Heart left ventricle (tissue), 16 donors: ENCODE data around the gene LRP1B. TPM values are rescaled to one million over a fixed set of nuclear protein-coding genes. Genes with fewer than 3 reads are reported as not detected.

ENCODE experiments used
- ATAC-seq, 4 donors: fragments of 200-7000 bp; cut with Tn5 transposase; one replicate each; pipeline ENCODE4 v1.9.1; 2020 to 2022; ENCODE audit warnings: moderate library complexity in 4 of 4, mild to moderate bottlenecking in 3 of 4, moderate number of reproducible peaks in 1 of 4
- DNase-seq, 5 donors: peaks; one replicate each; pipeline ENCODE4 v3.0.0-alpha.2; 2020
- H3K27ac ChIP-seq, 12 donors: fragments of 200-600 bp; sonication (generic) in 4 of 12; one replicate each; pipeline versions ENCODE4 v1.5.0 to v1.8.0; 2016 to 2022; ENCODE audit warnings: mild to moderate bottlenecking in 2 of 12
- H3K27me3 ChIP-seq, 9 donors: fragments of 200-600 bp; sonication (generic) in 2 of 9; one replicate each; pipeline versions ENCODE4 v1.5.1 to v1.8.0; 2016 to 2022; ENCODE audit warnings: mild to moderate bottlenecking in 3 of 9
- H3K36me3 ChIP-seq, 9 donors: fragments of 200-600 bp; sonication (generic) in 2 of 9; one replicate each; pipeline versions ENCODE4 v1.5.0 to v1.8.0; 2018 to 2022; ENCODE audit warnings: mild to moderate bottlenecking in 2 of 9
- H3K4me1 ChIP-seq, 12 donors: fragments of 200-600 bp; sonication (generic) in 4 of 12; one replicate each; pipeline versions ENCODE4 v1.5.0 to v1.8.0; 2016 to 2022; ENCODE audit warnings: mild to moderate bottlenecking in 3 of 12
- H3K4me3 ChIP-seq, 12 donors: fragments of 200-600 bp; sonication (generic) in 4 of 12; one replicate each; pipeline versions ENCODE4 v1.5.0 to v1.8.0; 2017 to 2022; ENCODE audit warnings: mild to moderate bottlenecking in 9 of 12, moderate library complexity in 4 of 12
- H3K9me3 ChIP-seq, 12 donors: fragments of 200-600 bp; sonication (generic) in 4 of 12; one replicate each; pipeline versions ENCODE4 v1.5.0 to v1.8.0; 2016 to 2022; ENCODE audit warnings: mild to moderate bottlenecking in 1 of 12
- CTCF ChIP-seq, 12 donors: fragments of 200-600 bp; sonication (generic) in 4 of 12; IDR thresholded peaks; one replicate each; pipeline versions ENCODE4 v1.5.0 to v1.8.0; 2018 to 2022; ENCODE audit warnings: antibody characterized with exemption in 12 of 12, mild to moderate bottlenecking in 5 of 12
- POLR2A ChIP-seq, 2 donors: fragments of 450-650 bp; IDR thresholded peaks; one replicate each; pipeline ENCODE4 v1.6.1; 2017; ENCODE audit warnings: antibody characterized with exemption in 2 of 2, mild to moderate bottlenecking in 2 of 2, moderate library complexity in 2 of 2
- WGBS, 4 donors: extraction: QIAGEN DNeasy Blood & Tissue Kit in 2 of 4; methylation state at CpG; one replicate each; pipeline versions ENCODE4 v1.1.5 to v1.1.7; 2013 to 2018; 5-methylcytosine and 5-hydroxymethylcytosine counted together
- intact Hi-C, 10 donors: fragments of 100-400 bp; cut with DNase I; formaldehyde crosslinking; loops; one replicate each; pipeline versions ENCODE4 v1.11.1 to v1.14.2; 2022
- polyA plus RNA-seq, 2 donors: library from polyadenylated mRNA; stranded (reverse); fragments of 200-250 nt; gene quantifications; one replicate each; pipeline ENCODE4 v1.2.3, GENCODE V29; 2013
- total RNA-seq, 9 donors: library from RNA; depleted of rRNA in 2 of 9; stranded (reverse); fragments of >200 nt in 2 of 9; fragmentation: NEBNext Ultra II Directional in 3 of 9; extraction: Animal tissue kit (Norgen Biotek cat#: 25700) in 3 of 9; gene quantifications; one replicate each; pipeline versions ENCODE4 v1.1.0 to v1.2.4, GENCODE V29; 2016 to 2023
- donor health status: ischemic (EF 13 %, LVEDD 7.1; RV severe dilation, severe dysfunction).
- donor health status: healthy with polysubstance abuse.
- donor health status: DM: no; HTN: yes; CAD: no.
- donor health status: DM: no; HTN: no; CAD: no.
- donor health status: ischemic (EF 25% LVEDD 6.9; RV normal size, moderate dysfunction).
- donor health status: ischemic (EF 25% LVEDD 5.7; RV mildly dilated, moderate dysfunction).
- donor health status: healthy.
- donor health status: DM: yes; HTN: yes; CAD: no.
- donor health status: ischemic (EF 35%, LVEDD 5.7; RV mildly dilated, moderate dysfunction).
- donor health status: nonischemic (EF 11% LVEDD 7.7; RV severe dilation, severe dysfunction).
- donor health status: DM: yes; HTN: yes; CAD: no.
- donor health status: PGD.
- donor health status: ischemic (EF 29% LVEDD 5.4; RV normal size, mild dysfunction).
- donor health status: nonischemic (EF 23%, LVEDD 6.1; RV moderate dilation, normal function).

Gene LRP1B
- total and polyA plus RNA-seq, 11 donors: 0.01 to 0.19 (median 0.11) TPM; not detected in 2

- no peaks in the 10 kb centered on the region for H3K27me3 ChIP-seq
- no peaks in the 10 kb centered on the region for H3K36me3 ChIP-seq
- DNase-seq (no peak), ATAC-seq (no peak)
- WGBS, 4 donors: 59 to 79% (median 70%) methylated on average over 1 of the region's 1 CpG
- no peak for TF ChIP-seq POLR2A (IDR thresholded peaks at IDR 0.05)
- no peak for TF ChIP-seq CTCF (IDR thresholded peaks at IDR 0.05)
- H3K4me3 ChIP-seq: no peak overlapping the region
- no peaks in the 10 kb centered on the region for H3K9me3 ChIP-seq
- peaks cover 0 to under 1% (median 0%) of the 10 kb centered on the region in 12 donors for H3K4me1 ChIP-seq
- H3K27ac ChIP-seq: no peak overlapping the region
- intact Hi-C loops: no loop called here
Measured at GRCh38 chr2:141529659-141530058, 601.2 kb downstream of the LRP1B start.

GRCh38 chr2:141528990-141529389 lies 601.8 kb downstream of the LRP1B start:
- Histone ChIP-seq H3K4me1 (no peaks in the 10 kb centered on the region), H3K4me3 (no peak overlapping the region), H3K9me3 (no peaks in the 10 kb centered on the region), H3K27ac (no peak overlapping the region), H3K27me3 (no peaks in the 10 kb centered on the region), H3K36me3 (no peaks in the 10 kb centered on the region)
- WGBS, 4 donors: 35 to 45% (median 41%) methylated on average over 5 of the region's 5 CpGs
- ATAC-seq: no peak
- intact Hi-C loops: no loop called here
- TF ChIP-seq CTCF (IDR thresholded peaks at IDR 0.05): no peak
- TF ChIP-seq POLR2A (IDR thresholded peaks at IDR 0.05): no peak
- no peak for DNase-seq

- no peak for TF ChIP-seq POLR2A (IDR thresholded peaks at IDR 0.05)
- no peak for TF ChIP-seq CTCF (IDR thresholded peaks at IDR 0.05)
- no peak for DNase-seq
- no peak overlapping the region for H3K4me3 ChIP-seq
- no peaks in the 10 kb centered on the region for H3K36me3 ChIP-seq
- H3K27ac ChIP-seq: no peak overlapping the region
- H3K4me1 ChIP-seq: peaks cover 0 to 6% (median 0%) of the 10 kb centered on the region in 12 donors
- ATAC-seq: no peak
- H3K9me3 ChIP-seq: no peaks in the 10 kb centered on the region
- peaks cover 0 to 3% (median 0%) of the 10 kb centered on the region in 9 donors for H3K27me3 ChIP-seq
- intact Hi-C loops: no loop called here
- 72 to 81% (median 76%) methylated on average over 2 of the region's 2 CpGs for WGBS, 4 donors
Measured at GRCh38 chr2:141526760-141527159, 604.1 kb downstream of the LRP1B start.

- DNase-seq (no peak), ATAC-seq (no peak)
- no peak overlapping the region for H3K4me3 ChIP-seq
- H3K36me3 ChIP-seq: no peaks in the 10 kb centered on the region
- intact Hi-C loops: no loop called here
- 58 to 60% (median 59%) methylated on average over 3 of the region's 3 CpGs for WGBS, 4 donors
- H3K27me3 ChIP-seq: peaks cover 0 to 4% (median 0%) of the 10 kb centered on the region in 9 donors
- peaks cover 0 to 6% (median 0%) of the 10 kb centered on the region in 12 donors for H3K4me1 ChIP-seq
- H3K9me3 ChIP-seq: no peaks in the 10 kb centered on the region
- TF ChIP-seq POLR2A (IDR thresholded peaks at IDR 0.05) (no peak), CTCF (IDR thresholded peaks at IDR 0.05) (no peak)
- H3K27ac ChIP-seq: no peak overlapping the region
Measured at GRCh38 chr2:141524777-141525176, 606.0 kb downstream of the LRP1B start.
